ENCODE results near the gene LIMS2.

GRCh38 chr2:127661072-127661649 lies 14.2 kb downstream of the LIMS2 start:
- TF ChIP-seq CTCF (IDR thresholded peaks at IDR 0.05) (no peak), POLR2AphosphoS5 (IDR thresholded peaks at IDR 0.05; ENCODE audit: insufficient read depth in 1 of 2, low read depth in 1 of 2) (no peak)
